OCI-LY3 (cell line): ENCODE measurements around the gene LYPD4.

ENCODE experiments used
- H2AFZ ChIP-seq: fragments of 200-600, 300-600 bp; shearing (Covaris generic); 2 replicates; pipeline ENCODE4 v1.6.0; 2014; ENCODE audit warnings: antibody characterized with exemption, low read depth, low read length
- H3K27ac ChIP-seq: fragments of 200-600, 300-600 bp; sonication (generic); 2 replicates; pipeline ENCODE4 v1.5.1; 2014; ENCODE audit warnings: mild to moderate bottlenecking, low read length, moderate library complexity, mixed read lengths
- H3K27me3 ChIP-seq: fragments of 200-600, 300-600 bp; sonication (generic); 2 replicates; pipeline ENCODE4 v1.6.1; 2014; ENCODE audit warnings: low read depth, low read length, mixed read lengths
- H3K36me3 ChIP-seq: fragments of 200-600, 300-600 bp; sonication (generic); replicated peaks from 2 replicates; pipeline ENCODE3; 2014; ENCODE audit warnings: low read depth, low read length, mixed read lengths
- H3K4me1 ChIP-seq: fragments of 300-600, 200-600 bp; sonication (generic); 2 replicates; pipeline ENCODE4 v1.6.1; 2014; ENCODE audit warnings: low read length, mixed read lengths
- H3K4me2 ChIP-seq: fragments of 200-600, 300-600 bp; sonication (generic); 2 replicates; pipeline ENCODE4 v1.6.1; 2014; ENCODE audit warnings: low read length, mixed read lengths
- H3K4me3 ChIP-seq: fragments of 300-600, 200-600 bp; sonication (generic); 2 replicates; pipeline ENCODE4 v1.5.1; 2014; ENCODE audit warnings: antibody characterized with exemption, mild to moderate bottlenecking, low read length, moderate library complexity
- H3K79me2 ChIP-seq: fragments of 300-600, 200-600 bp; shearing (Covaris generic); 2 replicates; pipeline ENCODE4 v1.6.1; 2014; ENCODE audit warnings: mild to moderate bottlenecking, low read length, mixed read lengths
- H3K9ac ChIP-seq: fragments of 300-600, 200-600 bp; shearing (Covaris generic); 2 replicates; pipeline ENCODE4 v1.6.0; 2014; ENCODE audit warnings: mild to moderate bottlenecking, low read length, moderate library complexity
- H3K9me3 ChIP-seq: fragments of 200-600, 300-600 bp; shearing (Covaris generic); 2 replicates; pipeline ENCODE4 v1.6.1; 2014; ENCODE audit warnings: low read length, mixed read lengths; ENCODE audit not compliant: insufficient read depth
- H4K20me1 ChIP-seq: fragments of 200-600, 300-600 bp; sonication (generic); 2 replicates; pipeline ENCODE4 v1.6.1; 2016; ENCODE audit warnings: low read length, mixed read lengths; ENCODE audit not compliant: insufficient read depth
- CTCF ChIP-seq: fragments of 200-600, 300-600 bp; sonication (generic); IDR thresholded peaks from 2 replicates; pipeline ENCODE4 v1.5.1; 2014; ENCODE audit warnings: antibody characterized with exemption, low read length, low read depth
- EZH2phosphoT487 ChIP-seq: fragments of 200-600 bp; shearing (Covaris generic); IDR thresholded peaks from 2 replicates; pipeline ENCODE4 v1.6.1; 2018; ENCODE audit warnings: antibody characterized with exemption, mixed run types, low read depth

The LYPD4 gene

GRCh38 chr19:41847351-41848105, 3.0 kb upstream of the LYPD4 start:
- Histone ChIP-seq H3K79me2 (no peaks in the 10 kb centered on the region), H3K9ac (no peak overlapping the region), H4K20me1 (no peaks in the 10 kb centered on the region), H3K36me3 (no peaks in the 10 kb centered on the region), H2AFZ (no peak overlapping the region), H3K27me3 (peaks cover 31% of the 10 kb centered on the region), H3K9me3 (no peaks in the 10 kb centered on the region), H3K4me2 (no peak overlapping the region), H3K4me3 (no peak overlapping the region), H3K27ac (no peak overlapping the region), H3K4me1 (no peaks in the 10 kb centered on the region)
- TF ChIP-seq EZH2phosphoT487 (no peak), CTCF (no peak)

- no peak overlapping the region for H3K4me2 ChIP-seq
- H3K36me3 ChIP-seq, result no peaks in the 10 kb centered on the region
- no peaks in the 10 kb centered on the region for H3K4me1 ChIP-seq
- H2AFZ ChIP-seq, result no peak overlapping the region
- no peaks in the 10 kb centered on the region for H4K20me1 ChIP-seq
- H3K27me3 ChIP-seq, result peaks cover 12% of the 10 kb centered on the region
- H3K27ac ChIP-seq, result no peak overlapping the region
- no peak overlapping the region for H3K9ac ChIP-seq
- no peak for TF ChIP-seq EZH2phosphoT487
- TF ChIP-seq CTCF, result no peak
- no peaks in the 10 kb centered on the region for H3K79me2 ChIP-seq
- no peak overlapping the region for H3K4me3 ChIP-seq
- H3K9me3 ChIP-seq, result no peaks in the 10 kb centered on the region
Observed at GRCh38 chr19:41845051-41845590, 638 bp upstream of the LYPD4 start.

- TF ChIP-seq EZH2phosphoT487 (no peak), CTCF (no peak)
- H3K79me2 ChIP-seq, result no peaks in the 10 kb centered on the region
- no peak within 1 kb of the TSS for H2AFZ ChIP-seq
- H3K4me1 ChIP-seq, result no peaks in the 10 kb centered on the region
- H3K36me3 ChIP-seq, result no peaks in the 10 kb centered on the region
- H3K9me3 ChIP-seq, result no peaks in the 10 kb centered on the region
- peaks cover 14% of the 10 kb centered on the region; the same call in 1 of the 2 replicates for H3K27me3 ChIP-seq
- H3K4me2 ChIP-seq, result no peak within 1 kb of the TSS
- no peak within 1 kb of the TSS for H3K27ac ChIP-seq
- H4K20me1 ChIP-seq, result no peaks in the 10 kb centered on the region
- H3K9ac ChIP-seq, result no peak within 1 kb of the TSS
- H3K4me3 ChIP-seq, result no peak within 1 kb of the TSS
Observed at GRCh38 chr19:41845001-41845050, 343 bp upstream of the LYPD4 start, which contains the start of gene DMRTC2. Gene DMRTC2 (plus strand): TSS chr19:41845042. CDS start chr19:41847429, 2,387 bp downstream.

GRCh38 chr19:41843371-41843770, 1.1 kb downstream of the LYPD4 start:
- H3K27ac ChIP-seq, result no peak overlapping the region
- no peaks in the 10 kb centered on the region for H3K4me1 ChIP-seq
- no peak overlapping the region for H3K4me3 ChIP-seq
- no peaks in the 10 kb centered on the region for H3K36me3 ChIP-seq
- no peak overlapping the region for H3K9ac ChIP-seq
- no peak overlapping the region for H2AFZ ChIP-seq
- H3K4me2 ChIP-seq, result no peak overlapping the region
- TF ChIP-seq EZH2phosphoT487 (no peak), CTCF (no peak)
- H3K27me3 ChIP-seq, result peaks cover 16% of the 10 kb centered on the region
- no peaks in the 10 kb centered on the region for H3K9me3 ChIP-seq
- no peaks in the 10 kb centered on the region for H3K79me2 ChIP-seq
- no peaks in the 10 kb centered on the region for H4K20me1 ChIP-seq
